GOT3 (cell line): ENCODE data around the gene STK24.

ENCODE experiments used
- DNase-seq: peaks from one replicate; lab custom pipeline; 2025; ENCODE audit warnings: mixed read lengths; lab: John Stamatoyannopoulos, UW

STK24 gene

GRCh38 chr13:98556968-98557631 is 19.8 kb downstream of the STK24 start:
- DNase-seq: no peak

GRCh38 chr13:98556142-98556816 is 20.6 kb downstream of the STK24 start:
- DNase-seq: no peak

- no peak for DNase-seq
These were observed 27.1 kb downstream of the STK24 start for GRCh38 chr13:98549728-98550317.

- DNase-seq: no peak
These were observed 27.7 kb downstream of the STK24 start for GRCh38 chr13:98549006-98549727.

- no peak for DNase-seq
These were observed 28.7 kb downstream of the STK24 start for GRCh38 chr13:98548230-98548629.

- DNase-seq: no peak
These were observed 29.5 kb downstream of the STK24 start for GRCh38 chr13:98547455-98547854.

- no peak for DNase-seq
These were observed 30.5 kb downstream of the STK24 start for GRCh38 chr13:98546402-98546801.

- DNase-seq: no peak
These were observed 32.7 kb downstream of the STK24 start for GRCh38 chr13:98544104-98544710.

GRCh38 chr13:98543378-98544103 is 33.4 kb downstream of the STK24 start:
- no peak for DNase-seq

- no peak for DNase-seq
These were observed 34.1 kb downstream of the STK24 start for GRCh38 chr13:98542568-98543377.

- no peak for DNase-seq
These were observed 35.2 kb downstream of the STK24 start for GRCh38 chr13:98541701-98542203.

GRCh38 chr13:98541191-98541590 is 35.7 kb downstream of the STK24 start:
- no peak for DNase-seq

GRCh38 chr13:98540476-98540875 is 36.4 kb downstream of the STK24 start:
- DNase-seq: no peak

GRCh38 chr13:98539666-98540065 is 37.2 kb downstream of the STK24 start:
- no peak for DNase-seq

- no peak for DNase-seq
These were observed 38.0 kb downstream of the STK24 start for GRCh38 chr13:98538876-98539275.

GRCh38 chr13:98537740-98538139 is 39.2 kb downstream of the STK24 start:
- DNase-seq: no peak

- no peak for DNase-seq
These were observed 39.6 kb downstream of the STK24 start for GRCh38 chr13:98537306-98537705.

- DNase-seq: no peak
These were observed 40.2 kb downstream of the STK24 start for GRCh38 chr13:98536729-98537128.

GRCh38 chr13:98535501-98536354 is 41.2 kb downstream of the STK24 start:
- no peak for DNase-seq

- no peak for DNase-seq
These were observed 42.1 kb downstream of the STK24 start for GRCh38 chr13:98534821-98535220.
